TTC549 (cell line): ENCODE results near the gene UNC5B.

Experiments
- FAIRE-seq: peaks from 2 replicates; lab custom pipeline; 2012; peaks lifted over from hg19 to GRCh38; lab: Jason Lieb, UNC

Gene UNC5B

DNA sequence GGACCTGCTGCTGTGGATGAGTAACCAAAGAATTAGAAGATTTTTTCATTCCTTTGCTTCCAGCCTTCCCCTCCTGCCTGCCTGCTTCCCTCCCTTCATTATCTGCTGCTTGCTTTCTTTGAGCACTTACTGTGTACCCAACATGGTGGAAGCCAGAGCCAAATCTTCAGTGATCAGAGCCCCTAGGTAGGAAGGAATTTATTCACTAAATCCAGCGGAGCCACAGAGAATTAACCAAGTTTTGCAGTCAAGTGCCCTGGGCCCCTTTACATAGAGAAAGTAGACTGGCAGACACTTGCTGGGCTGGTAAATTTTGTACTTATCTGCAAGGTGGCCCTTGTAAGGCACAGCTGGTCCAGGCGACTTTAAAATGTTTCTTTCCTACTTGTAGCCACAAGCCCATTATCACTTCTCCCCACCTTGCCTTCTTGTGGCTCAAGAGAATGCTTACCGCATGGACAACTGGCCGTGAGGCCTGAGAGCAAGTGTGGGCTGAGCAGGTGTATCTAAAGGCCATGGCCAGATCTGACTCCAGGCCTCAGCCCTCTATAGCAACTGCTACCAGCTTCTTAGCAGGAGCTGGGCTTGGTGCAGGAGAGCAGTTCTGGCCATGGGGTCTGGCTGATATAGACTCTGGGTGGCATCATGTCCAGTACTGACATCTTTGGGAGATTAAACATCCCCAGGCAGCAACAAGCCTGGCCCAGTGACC is 11.1 kb downstream of the UNC5B start:
- FAIRE-seq = no peak

- no peak for FAIRE-seq
Observed at GRCh38 chr10:71225291-71226058, 13.1 kb downstream of the UNC5B start.

DNA sequence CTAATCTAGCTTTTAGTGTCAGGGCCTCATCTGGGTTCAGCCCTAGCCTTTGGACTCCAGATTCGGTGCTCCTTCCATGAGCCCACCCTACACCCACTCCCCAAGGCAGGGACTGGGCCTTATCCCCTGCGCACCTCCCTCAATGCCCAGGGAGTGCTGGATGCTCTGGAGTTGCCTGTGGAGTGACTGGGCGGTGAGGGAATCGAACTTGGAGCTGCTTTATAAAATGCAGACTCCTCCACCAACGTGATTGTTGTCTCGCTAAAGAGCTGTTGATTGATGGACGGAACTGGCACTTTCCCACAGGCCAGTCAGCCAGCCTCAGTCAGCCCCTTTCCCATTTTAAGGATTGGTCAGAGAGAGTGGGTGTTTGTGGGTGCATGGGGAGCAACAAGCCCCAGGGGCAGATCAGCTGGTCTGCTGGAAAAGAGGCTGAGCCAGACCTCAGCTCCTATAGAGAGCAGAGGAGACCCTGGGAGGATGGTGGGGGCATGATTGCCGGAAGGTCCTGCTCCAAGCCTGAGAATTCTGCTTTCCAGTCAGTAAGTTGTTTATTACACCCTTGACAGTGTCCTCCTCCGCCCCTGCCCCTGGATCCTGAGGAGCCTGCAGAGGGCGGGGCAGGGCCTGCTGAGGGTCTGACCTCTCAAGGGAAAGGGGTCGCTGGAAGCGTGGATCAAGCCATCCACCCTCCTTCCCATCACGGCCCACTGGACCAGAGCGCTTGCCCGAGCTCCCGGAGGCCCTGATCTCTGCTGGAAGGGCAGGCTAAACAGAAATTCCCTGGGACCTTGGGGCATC is 16.7 kb downstream of the UNC5B start:
- FAIRE-seq = no peak

GRCh38 chr10:71229726-71230655 is 17.6 kb downstream of the UNC5B start:
- no peak for FAIRE-seq

DNA sequence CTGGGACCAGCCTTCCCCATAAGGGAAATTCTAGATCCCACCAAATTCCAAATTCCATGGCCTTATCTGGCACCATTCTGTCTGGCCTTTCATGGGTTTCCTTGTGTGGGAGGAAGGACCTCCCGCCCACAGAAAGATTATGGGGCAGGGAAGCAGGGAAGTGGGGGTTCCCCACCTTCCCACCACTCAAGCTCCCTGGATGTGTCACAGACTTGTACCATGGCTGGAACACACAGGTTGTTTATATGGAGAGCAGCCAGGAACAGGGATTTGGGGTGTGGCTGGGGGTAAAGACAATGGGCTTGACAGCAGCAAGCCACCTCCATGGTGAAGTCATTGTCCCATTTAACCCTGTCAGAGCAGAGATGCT is 18.3 kb downstream of the UNC5B start:
- FAIRE-seq = no peak

GRCh38 chr10:71231206-71231605 is 18.8 kb downstream of the UNC5B start:
- FAIRE-seq = no peak

- FAIRE-seq = no peak
Observed at GRCh38 chr10:71232089-71232998, 20.0 kb downstream of the UNC5B start.

- FAIRE-seq = no peak
Observed at GRCh38 chr10:71233482-71233892, 21.1 kb downstream of the UNC5B start.

DNA sequence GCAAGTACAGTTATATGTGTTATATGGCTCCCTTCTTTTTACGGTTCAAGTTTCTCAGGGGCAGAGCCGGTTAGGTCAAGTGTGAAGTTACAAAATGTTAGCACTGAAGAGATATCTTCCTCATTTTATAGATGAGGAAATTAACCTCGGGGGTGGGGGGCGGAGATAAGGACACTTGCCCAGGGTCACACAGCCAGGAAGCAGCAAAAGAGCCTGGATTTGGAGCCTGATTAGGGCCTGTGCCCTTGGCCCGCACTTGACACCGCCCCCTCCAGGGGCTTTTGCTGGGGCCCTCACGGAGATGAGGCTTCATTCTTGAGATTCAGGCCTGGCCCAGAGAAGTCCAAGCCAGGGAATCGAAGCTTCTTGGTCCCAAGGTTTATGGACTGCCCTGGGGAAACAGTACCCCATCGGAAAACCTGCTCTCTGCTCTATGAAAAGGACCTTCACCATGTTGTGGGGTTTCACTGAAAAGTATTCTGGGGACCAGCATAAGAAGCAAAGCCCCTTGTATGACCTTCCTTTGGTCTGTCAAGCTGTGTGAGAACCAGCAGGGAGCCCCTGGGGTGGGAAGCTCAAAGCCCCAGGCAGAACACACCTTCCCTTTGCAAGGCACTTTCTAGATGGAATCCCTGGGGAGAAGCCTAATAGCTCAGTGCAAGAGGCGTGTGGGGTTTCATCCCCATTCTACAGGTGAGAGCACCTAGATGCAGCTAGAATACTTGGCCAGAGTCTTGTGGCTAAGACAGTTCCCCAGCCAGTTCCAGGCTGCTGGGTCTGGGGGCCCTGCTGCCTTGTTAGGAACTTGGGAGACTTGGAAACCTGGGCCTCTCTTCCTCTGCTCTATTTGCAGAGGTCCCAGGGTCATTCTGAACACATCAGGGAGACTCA is 21.9 kb downstream of the UNC5B start:
- no peak for FAIRE-seq

DNA sequence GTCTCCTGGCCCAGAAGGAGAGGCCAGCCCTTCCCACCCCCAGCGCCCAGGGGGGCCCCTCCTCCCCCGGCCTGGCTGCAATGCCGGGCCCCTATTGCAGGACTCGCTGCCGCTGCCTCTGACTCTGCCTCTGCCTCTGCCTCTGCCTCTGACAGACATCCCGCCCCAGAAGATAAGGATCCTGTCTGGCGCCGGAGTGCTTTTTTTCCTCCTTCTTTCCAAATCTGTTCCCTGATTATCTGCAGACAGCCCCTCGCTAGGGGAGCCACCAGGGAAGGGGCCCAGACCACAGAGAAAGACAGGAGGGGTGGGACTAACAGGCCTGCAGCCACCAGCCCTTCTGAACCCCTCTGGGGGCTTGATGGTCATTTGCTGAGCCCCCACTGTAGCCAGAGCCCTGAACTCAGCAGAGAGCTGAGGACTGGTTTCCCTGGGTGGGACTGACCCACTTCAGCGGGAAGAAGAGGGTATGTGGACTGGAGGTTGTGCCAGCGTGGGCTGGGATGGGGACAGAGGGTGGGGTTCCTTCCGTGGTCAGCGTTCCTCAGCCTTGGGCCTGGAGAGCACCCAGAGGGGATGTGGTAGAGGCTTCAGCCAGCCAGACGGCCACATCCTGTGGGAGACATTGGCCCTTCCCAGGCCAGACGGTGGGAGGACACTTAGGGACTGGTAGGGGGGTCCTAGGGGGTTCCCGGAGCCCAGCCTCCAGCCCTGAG is 22.8 kb downstream of the UNC5B start:
- FAIRE-seq = no peak

DNA sequence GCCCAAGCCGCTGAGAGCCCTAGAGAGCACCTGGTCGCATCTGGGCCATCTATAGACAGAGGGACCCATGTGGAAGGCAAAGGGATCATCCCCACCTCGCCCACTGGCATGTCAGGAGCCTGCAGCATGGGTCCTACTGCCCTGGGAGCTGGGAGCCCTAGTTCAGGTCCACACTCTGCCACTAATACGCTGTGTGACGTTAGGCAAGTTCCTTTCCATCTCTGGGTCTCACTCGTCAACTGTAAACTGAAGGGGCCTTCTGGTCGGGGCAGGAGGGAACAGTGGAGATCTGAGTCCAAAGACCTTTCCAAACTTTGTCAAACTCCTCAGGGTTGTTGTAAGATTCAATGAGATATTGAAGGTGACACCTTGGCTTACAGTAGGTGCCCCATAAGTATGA is 23.4 kb downstream of the UNC5B start:
- FAIRE-seq = no peak

- no peak for FAIRE-seq
Observed at GRCh38 chr10:71236286-71236685, 23.9 kb downstream of the UNC5B start.

DNA sequence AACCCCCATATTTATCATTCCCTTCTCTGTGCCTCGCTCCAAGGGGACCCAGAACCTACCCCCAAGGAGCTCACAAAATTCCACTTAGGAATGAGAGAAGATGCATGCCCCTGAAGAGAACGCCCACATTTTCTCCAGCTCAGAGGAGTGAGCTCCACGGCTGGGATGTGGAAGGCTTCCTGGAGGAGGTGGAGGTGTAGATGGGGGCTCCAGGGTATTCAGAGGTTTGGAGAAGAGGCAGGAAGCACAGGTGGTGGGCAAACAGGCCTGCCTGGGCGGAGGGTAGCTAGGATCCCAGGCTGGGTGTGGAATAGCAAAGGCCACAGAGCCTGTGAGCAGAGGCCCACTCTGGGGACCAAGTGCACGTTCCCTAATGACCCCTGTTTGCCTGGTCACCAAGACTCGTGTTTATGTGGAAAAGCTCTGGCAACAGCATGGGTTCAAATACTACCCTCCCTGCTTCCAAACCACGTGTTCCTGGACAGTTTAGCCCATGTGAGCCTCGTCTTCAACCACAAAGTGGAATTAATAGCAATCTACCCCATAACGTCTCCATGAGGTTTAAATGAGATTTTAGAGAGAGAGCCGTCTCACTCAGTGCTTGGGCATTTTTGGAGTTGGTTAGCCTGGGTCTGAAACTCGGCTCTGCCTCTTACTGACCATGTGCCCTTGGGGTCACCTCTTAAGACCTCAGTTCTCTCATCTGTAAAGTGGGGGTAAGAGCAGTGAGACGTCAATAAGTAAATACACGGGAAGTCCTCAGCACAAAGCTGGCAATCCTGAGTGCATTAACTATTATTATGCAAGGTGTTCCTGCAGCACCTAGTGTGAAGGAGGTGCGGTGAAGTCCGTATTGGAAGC is 24.7 kb downstream of the UNC5B start:
- no peak for FAIRE-seq

DNA sequence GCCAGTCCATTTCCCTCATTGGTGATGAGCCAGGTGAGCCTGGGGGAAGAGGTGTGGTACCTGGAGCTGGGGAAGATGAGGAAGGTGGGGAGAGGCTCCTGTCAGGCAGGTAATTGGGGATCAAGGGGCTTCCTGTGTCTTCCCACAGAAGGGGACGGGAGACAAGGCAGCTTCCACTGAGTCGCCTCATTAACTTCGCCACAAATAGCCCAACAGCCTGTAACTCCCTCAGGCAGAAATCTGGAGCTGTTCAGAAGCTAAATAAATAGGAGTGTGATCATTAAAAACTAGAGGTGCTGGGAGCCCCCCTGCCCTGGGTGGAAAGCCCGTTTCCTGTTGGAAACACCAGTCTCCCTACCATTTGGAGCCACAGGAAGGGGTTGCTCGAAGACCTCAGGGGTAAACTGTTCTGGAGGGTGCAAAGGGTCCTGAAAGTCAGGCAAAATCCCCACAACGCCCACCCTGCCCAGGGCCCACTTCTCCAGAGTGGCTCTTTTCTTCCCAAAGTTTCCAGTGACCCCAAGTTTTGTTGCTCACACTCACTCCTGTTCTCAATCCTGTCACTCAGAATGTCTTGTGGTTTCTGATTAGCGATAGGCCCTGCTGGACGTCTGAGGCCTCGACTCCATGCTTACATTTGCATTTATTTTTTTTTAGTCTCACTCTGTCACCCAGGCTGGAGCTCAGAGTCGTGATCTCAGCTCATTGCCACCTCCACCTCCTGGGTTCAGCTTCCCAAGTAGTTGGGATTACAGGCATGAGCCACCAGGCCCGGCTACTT is 25.7 kb downstream of the UNC5B start:
- FAIRE-seq = no peak

GRCh38 chr10:71238626-71239025 is 26.3 kb downstream of the UNC5B start:
- no peak for FAIRE-seq

GRCh38 chr10:71239131-71239915 is 27.0 kb downstream of the UNC5B start:
- FAIRE-seq = no peak
